ENCODE results near the gene UBQLN1. TPM values are rescaled to one million over a fixed set of nuclear protein-coding genes. Genes with fewer than 3 reads are reported as not detected.

The UBQLN1 gene
- 40.1 and 45.7 TPM in 2 replicates for polyA plus RNA-seq

GRCh38 chr9:83707768-83708514 is at the start of gene UBQLN1:
Gene UBQLN1, minus strand, starts transcription at chr9:83707958. Its CDS starts 279 bp downstream, at chr9:83707679.

GRCh38 chr9:83622939-83623678 is 84.6 kb downstream of the UBQLN1 start, which contains the start of gene IDNK:
Gene IDNK, plus strand, starts transcription at chr9:83623143. Its CDS starts 29 bp downstream, at chr9:83623172.

Other genes with a start within 250 kb of the UBQLN1 start
- 0.35 and 5.1 TPM in 2 replicates for gene FRMD3, start 169.6 kb downstream of the UBQLN1 start, polyA plus RNA-seq
- gene IDNK, start 84.8 kb downstream of the UBQLN1 start, polyA plus RNA-seq = 7.5 and 10.2 TPM in 2 replicates
- gene GKAP1, start 109.8 kb upstream of the UBQLN1 start, polyA plus RNA-seq = 6.0 and 12.4 TPM in 2 replicates
- 5.7 and 9.6 TPM in 2 replicates for gene KIF27, start 213.5 kb upstream of the UBQLN1 start, polyA plus RNA-seq